ENCODE measurements around the gene PNMA6F.
"Not testable (repeated sequence)": the region's sequence is repeated elsewhere in the genome, so short reads cannot be mapped to it uniquely, and the experiment has no call there.

Gene PNMA6F

DNA sequence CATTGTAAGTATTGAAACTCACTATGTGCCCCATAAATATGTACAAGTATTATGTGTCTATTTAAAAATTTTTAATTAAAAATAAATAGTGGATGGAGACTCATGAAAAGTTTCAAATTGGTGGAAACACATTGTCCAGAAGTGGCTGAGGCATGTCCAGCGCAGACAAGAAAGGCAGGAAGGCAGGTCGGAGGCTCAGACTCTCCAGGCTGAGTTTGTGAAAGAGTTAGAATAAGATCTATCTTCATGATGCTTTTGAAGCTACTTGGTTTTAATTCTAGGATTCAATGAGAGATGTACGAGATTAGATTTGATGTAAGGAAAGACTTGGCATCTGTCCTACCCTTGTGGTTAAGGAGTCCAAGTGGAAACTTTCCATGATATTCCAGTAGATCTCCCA is 19.8 kb downstream of the PNMA6F start:
- TF ChIP-seq, protein P1, sequence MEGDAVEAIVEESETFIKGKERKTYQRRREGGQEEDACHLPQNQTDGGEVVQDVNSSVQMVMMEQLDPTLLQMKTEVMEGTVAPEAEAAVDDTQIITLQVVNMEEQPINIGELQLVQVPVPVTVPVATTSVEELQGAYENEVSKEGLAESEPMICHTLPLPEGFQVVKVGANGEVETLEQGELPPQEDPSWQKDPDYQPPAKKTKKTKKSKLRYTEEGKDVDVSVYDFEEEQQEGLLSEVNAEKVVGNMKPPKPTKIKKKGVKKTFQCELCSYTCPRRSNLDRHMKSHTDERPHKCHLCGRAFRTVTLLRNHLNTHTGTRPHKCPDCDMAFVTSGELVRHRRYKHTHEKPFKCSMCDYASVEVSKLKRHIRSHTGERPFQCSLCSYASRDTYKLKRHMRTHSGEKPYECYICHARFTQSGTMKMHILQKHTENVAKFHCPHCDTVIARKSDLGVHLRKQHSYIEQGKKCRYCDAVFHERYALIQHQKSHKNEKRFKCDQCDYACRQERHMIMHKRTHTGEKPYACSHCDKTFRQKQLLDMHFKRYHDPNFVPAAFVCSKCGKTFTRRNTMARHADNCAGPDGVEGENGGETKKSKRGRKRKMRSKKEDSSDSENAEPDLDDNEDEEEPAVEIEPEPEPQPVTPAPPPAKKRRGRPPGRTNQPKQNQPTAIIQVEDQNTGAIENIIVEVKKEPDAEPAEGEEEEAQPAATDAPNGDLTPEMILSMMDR (IDR thresholded peaks at IDR 0.05; ENCODE audit: low read depth, low read length): no peak
- no peak overlapping the region for H3K4me3 ChIP-seq (ENCODE audit: low read depth, low read length)

DNA sequence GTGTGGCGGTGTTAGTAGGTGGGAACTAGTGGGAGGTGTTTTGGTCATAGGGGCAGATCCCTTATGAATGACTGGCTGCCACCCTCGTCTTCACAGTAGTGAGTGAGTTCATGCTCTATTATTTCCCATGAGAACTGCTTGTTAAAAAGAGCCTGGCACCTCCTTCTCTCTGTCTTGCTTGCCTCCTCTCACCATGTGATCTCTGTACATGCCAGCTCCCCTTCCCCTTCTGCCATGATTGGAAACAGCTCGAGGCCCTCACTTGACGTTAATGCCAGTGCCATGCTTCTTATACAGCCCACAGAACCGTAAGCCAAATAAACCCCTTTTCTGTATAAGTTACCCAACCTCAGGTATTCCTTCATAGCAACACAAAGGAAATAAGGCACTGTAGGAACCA is 21.7 kb downstream of the PNMA6F start:
- H3K4me3 ChIP-seq (ENCODE audit: low read depth, low read length): no peak overlapping the region
- TF ChIP-seq, protein P1 (IDR thresholded peaks at IDR 0.05; ENCODE audit: low read depth, low read length): no peak

DNA sequence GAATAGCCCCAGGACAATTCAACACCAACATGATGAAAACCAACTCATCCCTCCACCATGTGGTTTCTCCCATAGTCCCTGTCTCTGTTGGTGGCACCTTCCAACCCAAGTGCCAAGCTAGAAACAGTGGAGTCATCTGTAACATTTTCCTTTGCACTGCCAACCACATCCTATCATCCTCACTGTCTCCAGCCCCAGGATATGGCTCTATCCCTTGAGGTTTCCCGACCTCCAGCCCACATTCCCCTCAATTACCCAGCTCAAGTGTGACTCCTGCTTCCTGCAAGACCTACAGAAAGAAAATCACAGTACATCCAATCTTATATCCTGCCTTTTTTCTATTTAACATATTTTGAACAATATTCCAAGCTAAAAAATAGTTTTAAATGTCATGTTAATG is 24.2 kb downstream of the PNMA6F start:
- no peak overlapping the region for H3K4me3 ChIP-seq (ENCODE audit: low read depth, low read length)
- TF ChIP-seq, protein P1 (IDR thresholded peaks at IDR 0.05; ENCODE audit: low read depth, low read length): no peak

DNA sequence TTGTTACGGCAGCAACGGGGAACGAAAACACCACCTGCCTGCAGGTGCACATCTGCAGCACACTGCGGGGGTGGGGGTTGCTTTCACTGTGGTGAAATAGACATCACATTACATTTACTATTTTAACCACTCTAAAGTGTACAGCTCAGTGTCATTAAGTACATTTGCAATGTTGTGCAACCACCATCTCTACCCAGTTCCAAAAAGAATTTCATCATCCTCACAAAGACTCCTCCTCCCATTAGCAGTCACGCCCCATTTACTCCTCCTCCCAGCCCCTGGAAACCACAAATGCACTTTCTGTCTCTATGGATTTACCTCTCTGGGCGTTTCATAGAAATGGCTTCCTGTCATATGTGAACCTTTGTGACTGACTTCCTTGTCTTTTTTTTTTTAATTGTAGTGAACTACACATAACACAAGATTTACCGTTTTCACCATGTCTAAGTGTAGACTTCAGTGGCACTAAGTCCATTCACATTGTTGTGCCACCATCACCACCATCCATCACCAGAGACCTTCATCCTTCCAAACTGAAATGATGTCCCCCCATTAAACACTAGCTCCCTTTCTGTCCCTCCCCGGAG is 28.0 kb downstream of the PNMA6F start:
- H3K4me3 ChIP-seq (ENCODE audit: low read depth, low read length): not testable (repeated sequence)

DNA sequence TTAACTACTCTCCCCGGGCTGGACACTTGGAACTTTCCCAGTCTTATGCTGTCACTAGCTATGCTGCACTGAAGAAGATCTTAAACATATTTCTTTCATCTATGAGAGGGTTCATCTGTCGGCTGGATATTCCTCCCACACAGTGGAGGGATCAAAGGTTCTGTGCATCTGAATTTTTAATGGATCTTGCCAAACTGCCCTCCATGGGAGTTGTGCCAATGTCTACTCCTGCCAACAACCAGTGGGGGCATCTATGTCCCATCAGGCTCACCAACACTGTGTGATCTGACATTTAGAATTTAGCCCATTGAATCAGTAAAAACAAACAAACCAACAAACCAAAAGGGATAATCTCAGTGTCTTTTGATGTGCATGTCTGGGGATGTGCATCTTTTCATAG is 32.8 kb downstream of the PNMA6F start:
- H3K4me3 ChIP-seq (ENCODE audit: low read depth, low read length): not testable (repeated sequence)

DNA sequence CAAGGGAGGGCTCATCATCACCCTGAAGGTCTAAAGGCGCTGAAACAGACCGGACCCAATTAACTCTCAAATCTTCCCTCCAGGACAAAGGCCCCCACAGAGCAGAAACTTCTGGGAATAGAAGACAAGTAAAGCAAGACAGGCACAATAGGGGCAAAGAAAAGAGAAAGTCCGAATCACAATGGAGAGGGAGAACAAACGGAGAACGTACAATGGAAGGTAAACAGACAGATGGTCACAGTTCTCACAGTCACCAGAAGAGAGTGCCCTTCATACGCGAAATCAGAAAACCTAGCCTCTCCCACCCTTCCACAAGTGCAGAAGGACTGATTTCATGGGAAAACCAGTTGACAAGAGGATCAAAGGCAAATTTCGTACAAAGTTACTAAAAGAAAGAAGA is 35.9 kb downstream of the PNMA6F start:
- not testable (repeated sequence) for H3K4me3 ChIP-seq (ENCODE audit: low read depth, low read length)

DNA sequence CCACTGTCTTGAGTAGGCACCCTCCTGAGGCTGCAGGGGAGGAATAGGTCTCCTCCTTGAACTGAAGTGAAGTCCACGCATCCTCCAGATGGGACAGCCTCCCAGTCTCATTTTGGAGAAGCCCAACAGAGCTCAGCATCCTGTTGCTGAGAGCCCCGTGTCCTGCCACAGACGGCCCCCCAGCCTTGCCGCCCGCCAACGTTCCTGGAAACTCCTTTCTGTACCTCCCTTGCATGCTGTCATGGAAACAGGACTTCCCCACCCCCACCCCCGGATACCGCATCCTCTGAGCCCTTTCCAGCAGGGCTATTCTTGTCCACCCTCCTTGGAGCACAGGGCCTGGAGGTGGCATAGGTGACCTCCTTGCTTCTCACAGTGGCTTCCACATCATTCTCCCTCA is 37.6 kb downstream of the PNMA6F start:
- H3K4me3 ChIP-seq (ENCODE audit: low read depth, low read length): not testable (repeated sequence)

DNA sequence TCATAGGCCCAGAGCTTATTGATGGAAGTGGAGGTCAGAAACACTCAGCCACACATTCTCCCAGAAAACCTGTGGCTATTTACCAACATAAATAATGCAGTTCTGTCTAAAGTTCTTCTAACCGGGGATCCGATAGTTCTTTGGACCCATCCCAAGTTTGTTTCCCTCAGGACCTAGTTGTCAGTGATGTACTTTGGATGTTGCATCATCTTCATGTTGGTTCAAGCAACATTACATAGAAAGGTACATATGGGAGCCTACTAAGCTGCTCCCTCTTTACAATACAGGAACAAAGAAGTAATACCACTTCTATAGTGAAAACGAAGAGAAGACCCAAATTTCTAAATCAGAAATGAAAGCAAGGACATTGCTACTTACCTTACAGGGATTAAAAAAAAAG is 39.8 kb downstream of the PNMA6F start:
- H3K4me3 ChIP-seq (ENCODE audit: low read depth, low read length): not testable (repeated sequence)

DNA sequence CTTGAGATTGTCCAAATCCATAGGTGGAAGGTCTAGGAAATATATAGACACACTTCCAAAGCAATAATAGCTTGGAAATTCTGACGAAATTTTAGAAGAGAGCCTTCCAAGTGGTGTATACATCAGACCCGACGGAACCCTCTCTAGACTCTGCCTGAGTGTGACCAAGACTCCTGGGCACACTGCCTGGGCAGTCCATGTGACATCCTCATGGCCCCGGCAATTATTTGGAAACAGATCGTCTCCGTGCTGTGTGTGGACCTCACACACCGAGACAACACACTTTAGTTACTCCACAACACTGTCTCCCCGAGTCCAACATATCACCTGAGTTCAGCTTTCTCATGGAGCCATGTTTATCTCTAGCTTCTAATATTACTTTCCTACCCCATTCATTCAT is 42.3 kb downstream of the PNMA6F start:
- not testable (repeated sequence) for H3K4me3 ChIP-seq (ENCODE audit: low read depth, low read length)

DNA sequence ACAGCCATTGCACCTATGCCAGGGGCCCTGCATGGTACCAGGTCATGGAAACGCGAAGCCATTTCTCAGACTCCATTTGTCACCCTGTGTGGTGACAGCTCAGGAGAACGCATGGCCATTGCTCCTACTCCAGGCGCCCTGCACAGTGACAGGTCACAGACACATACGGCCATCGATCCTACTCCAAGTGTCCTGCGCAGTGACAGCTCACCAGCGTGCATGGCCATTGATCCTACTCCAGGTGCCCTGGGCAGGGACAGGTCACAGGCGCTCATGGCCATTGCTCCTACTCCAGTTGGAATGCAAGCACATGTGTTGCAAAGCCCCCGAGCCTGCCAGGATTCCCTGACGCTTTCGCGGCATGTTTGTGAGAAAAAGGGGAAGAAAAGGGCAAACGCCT is 45.5 kb downstream of the PNMA6F start:
- not testable (repeated sequence) for H3K4me3 ChIP-seq (ENCODE audit: low read depth, low read length)

DNA sequence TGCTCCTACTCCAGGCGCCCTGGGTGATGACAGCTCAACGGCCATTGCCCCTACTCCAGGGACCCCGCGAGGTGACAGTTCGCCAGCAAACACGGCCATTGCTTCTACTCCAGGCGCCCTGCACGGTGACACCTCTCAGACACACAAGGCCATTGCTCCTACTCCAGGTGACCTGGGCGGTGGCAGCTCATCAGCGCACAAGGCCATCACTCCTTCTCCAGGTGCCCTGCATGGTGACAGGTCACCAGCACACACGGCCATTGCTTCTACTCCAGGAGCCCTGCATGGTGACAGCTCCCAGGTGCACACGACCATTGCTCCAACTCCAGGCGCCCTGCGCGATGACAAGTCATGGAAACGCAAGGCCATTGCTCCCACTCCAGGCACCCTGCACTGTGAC is 46.1 kb downstream of the PNMA6F start:
- not testable (repeated sequence) for H3K4me3 ChIP-seq (ENCODE audit: low read depth, low read length)

DNA sequence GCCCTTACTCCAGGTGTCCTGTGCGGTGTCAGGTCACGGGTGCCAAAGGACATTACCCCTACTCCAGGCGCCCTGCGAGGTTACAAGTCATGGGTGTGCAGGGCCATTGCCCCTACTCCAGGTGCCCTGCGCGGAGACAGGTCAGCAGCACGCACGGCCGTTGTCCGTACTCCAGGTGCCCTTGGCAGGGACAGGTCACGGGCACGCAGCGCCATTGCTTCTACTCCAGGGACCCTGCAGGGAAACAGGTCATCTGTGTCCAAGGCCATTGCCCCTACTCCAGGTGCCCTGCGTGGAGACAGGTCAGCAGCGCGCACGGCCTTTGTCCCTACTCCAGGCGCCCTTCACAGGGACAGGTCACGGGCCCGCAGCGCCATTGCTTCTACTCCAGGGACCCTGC is 49.0 kb downstream of the PNMA6F start:
- H3K4me3 ChIP-seq (ENCODE audit: low read depth, low read length): not testable (repeated sequence)

DNA sequence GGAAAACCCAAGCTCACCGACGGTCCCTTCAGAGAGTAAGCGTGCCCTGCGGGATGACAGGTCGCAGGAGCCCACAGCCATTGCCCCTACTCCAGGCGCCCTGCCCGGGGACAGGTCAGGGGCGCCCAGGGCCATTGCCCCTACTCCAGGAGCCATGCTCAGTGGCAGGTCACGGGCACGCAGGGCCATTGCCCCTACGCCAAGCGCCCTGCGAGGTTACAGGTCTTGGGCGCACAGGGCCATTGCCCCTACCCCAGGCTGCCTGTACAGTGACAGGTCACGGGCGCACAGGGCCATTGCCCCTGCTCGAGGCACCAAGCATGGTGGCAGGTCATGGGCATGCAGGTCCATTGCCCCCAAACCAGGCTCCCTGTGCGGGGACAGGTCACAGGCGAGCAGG is 49.5 kb downstream of the PNMA6F start:
- not testable (repeated sequence) for H3K4me3 ChIP-seq (ENCODE audit: low read depth, low read length)

All from WI38 (cell line).